ENCODE results near the gene GRID1. TPM values are rescaled to one million over a fixed set of nuclear protein-coding genes. Genes with fewer than 3 reads are reported as not detected.

Gene GRID1
- total and polyA plus RNA-seq, 9 of the 15 experiments (the other 6 are each of a cell fraction or from before 2014, with no cell fraction given), result 0.01 to 7.2 (median 1.2) TPM

DNA sequence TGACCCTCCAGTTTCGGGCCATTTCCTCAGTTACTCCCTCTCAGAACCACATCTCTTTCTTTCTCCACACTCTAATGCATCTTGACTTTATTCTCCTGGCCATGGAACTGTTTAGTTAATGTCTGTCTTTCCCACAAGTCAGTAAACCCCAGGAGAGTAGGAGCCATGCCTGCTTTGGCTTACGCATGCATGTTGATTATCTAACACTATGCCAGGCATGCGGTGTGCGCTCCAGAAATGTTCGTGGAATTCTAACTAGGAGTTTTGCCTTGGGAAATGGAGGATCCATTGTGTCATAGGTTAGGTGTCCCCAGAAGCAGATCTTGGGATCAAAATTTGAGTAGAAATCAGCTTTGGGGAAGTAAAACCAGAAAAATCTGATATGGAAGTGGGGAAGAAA, 308.9 kb downstream of the GRID1 start (continued):
- TF ChIP-seq, protein P1, sequence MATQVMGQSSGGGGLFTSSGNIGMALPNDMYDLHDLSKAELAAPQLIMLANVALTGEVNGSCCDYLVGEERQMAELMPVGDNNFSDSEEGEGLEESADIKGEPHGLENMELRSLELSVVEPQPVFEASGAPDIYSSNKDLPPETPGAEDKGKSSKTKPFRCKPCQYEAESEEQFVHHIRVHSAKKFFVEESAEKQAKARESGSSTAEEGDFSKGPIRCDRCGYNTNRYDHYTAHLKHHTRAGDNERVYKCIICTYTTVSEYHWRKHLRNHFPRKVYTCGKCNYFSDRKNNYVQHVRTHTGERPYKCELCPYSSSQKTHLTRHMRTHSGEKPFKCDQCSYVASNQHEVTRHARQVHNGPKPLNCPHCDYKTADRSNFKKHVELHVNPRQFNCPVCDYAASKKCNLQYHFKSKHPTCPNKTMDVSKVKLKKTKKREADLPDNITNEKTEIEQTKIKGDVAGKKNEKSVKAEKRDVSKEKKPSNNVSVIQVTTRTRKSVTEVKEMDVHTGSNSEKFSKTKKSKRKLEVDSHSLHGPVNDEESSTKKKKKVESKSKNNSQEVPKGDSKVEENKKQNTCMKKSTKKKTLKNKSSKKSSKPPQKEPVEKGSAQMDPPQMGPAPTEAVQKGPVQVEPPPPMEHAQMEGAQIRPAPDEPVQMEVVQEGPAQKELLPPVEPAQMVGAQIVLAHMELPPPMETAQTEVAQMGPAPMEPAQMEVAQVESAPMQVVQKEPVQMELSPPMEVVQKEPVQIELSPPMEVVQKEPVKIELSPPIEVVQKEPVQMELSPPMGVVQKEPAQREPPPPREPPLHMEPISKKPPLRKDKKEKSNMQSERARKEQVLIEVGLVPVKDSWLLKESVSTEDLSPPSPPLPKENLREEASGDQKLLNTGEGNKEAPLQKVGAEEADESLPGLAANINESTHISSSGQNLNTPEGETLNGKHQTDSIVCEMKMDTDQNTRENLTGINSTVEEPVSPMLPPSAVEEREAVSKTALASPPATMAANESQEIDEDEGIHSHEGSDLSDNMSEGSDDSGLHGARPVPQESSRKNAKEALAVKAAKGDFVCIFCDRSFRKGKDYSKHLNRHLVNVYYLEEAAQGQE (IDR thresholded peaks at IDR 0.05; ENCODE audit: borderline replicate concordance), result no peak
- TF ChIP-seq, protein P1 (CRISPR knock-in tag; IDR thresholded peaks at IDR 0.05; ENCODE audit: low read depth), result no peak
- TF ChIP-seq ELF2 (CRISPR knock-in tag; IDR thresholded peaks at IDR 0.05) (no peak), ZNF764 (CRISPR knock-in tag; IDR thresholded peaks at IDR 0.05; ENCODE audit: low read depth) (no peak), ETV1 (tag; conservative IDR thresholded peaks at IDR 0.05; ENCODE audit: low read depth) (no peak), ZFP1 (CRISPR knock-in tag; IDR thresholded peaks at IDR 0.05) (no peak), GATA2 (CRISPR knock-in tag; IDR thresholded peaks at IDR 0.05) (no peak), BCOR (IDR thresholded peaks at IDR 0.05) (no peak), ZNF316 (IDR thresholded peaks at IDR 0.05) (no peak), PCBP1 (IDR thresholded peaks at IDR 0.05; ENCODE audit: low read depth, low read length, poor library complexity, severe bottlenecking) (no peak), JUND (IDR thresholded peaks at IDR 0.05; ENCODE audit: borderline replicate concordance, low read depth, low read length) (no peak), JUND (tag; IDR thresholded peaks at IDR 0.05; ENCODE audit: borderline replicate concordance, low read depth, low read length) (no peak), CXXC5 (CRISPR knock-in tag; IDR thresholded peaks at IDR 0.05) (no peak)
- TF ChIP-seq, protein P2, sequence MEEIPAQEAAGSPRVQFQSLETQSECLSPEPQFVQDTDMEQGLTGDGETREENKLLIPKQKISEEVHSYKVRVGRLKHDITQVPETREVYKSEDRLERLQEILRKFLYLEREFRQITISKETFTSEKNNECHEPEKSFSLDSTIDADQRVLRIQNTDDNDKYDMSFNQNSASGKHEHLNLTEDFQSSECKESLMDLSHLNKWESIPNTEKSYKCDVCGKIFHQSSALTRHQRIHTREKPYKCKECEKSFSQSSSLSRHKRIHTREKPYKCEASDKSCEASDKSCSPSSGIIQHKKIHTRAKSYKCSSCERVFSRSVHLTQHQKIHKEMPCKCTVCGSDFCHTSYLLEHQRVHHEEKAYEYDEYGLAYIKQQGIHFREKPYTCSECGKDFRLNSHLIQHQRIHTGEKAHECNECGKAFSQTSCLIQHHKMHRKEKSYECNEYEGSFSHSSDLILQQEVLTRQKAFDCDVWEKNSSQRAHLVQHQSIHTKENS (CRISPR knock-in tag; IDR thresholded peaks at IDR 0.05), result no peak
